ENCODE results near the gene FAM184B. TPM values are rescaled to one million over a fixed set of nuclear protein-coding genes. Genes with fewer than 3 reads are reported as not detected.
A peak's percentile ranks its signal among the peaks of the same experiment; 100 is the strongest.
"Not testable (repeated sequence)": the region's sequence is repeated elsewhere in the genome, so short reads cannot be mapped to it uniquely, and the experiment has no call there.

Gene FAM184B
- polyA plus RNA-seq, 1 donor from 2014 or later: 0.10 TPM

DNA sequence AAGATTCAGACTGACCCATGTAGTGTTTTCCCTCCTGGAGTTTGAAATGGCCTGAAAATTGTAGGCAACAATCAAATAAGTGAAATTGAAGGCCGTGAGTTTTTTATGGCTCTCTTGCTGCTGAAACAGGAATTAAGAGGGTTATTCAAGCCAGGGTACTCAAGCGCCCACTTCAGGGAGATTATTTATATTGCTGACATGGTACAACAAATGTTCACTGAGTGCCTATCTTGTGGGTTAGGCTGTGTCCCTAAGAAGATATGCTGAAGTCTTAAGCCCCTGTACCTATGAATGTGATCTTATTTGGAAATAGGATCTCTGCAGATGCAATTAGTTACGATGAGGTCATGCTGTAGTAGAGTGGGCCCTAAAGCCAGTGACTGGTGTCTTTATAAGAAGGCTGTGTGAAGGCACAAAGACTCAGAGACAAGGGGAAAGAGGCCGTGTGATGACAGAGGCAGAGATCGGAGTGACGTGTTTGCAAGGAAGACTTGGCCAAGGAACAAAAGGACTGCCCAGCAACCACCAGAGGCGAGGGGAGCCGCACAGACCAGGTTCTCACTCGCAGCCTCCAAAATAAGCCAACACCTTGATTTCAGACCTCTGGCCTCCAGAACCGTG is 94.1 kb downstream of the FAM184B start:
- Histone ChIP-seq H3K4me3 (ENCODE audit: low read length) (no peak overlapping the region), H3K79me2 (replicated peaks; ENCODE audit: insufficient read depth, low read length) (no peaks in the 10 kb centered on the region), H3F3A (ENCODE audit: insufficient read depth, low read length, poor library complexity, severe bottlenecking) (no peaks in the 10 kb centered on the region), H3K27ac (ENCODE audit: low read length) (peak overlapping the region; percentile 33), H3K9me2 (ENCODE audit: insufficient read depth, low read length) (no peaks in the 10 kb centered on the region), H3K9ac (ENCODE audit: low read length) (no peak overlapping the region), H3K9me3 (ENCODE audit: low read length) (no peaks in the 10 kb centered on the region), H4K20me1 (ENCODE audit: insufficient read depth) (no peaks in the 10 kb centered on the region), H3K36me3 (ENCODE audit: insufficient read depth, low read length) (no peaks in the 10 kb centered on the region), H3K4me2 (ENCODE audit: low read length) (no peak overlapping the region), H2AFZ (ENCODE audit: low read depth, low read length) (no peak overlapping the region), H3K27me3 (ENCODE audit: insufficient read depth, low read depth, low read length) (no peaks in the 10 kb centered on the region)
- TF ChIP-seq EP300 (conservative IDR thresholded peaks at IDR 0.05; ENCODE audit: poor library complexity, severe bottlenecking) (no peak), MXI1 (conservative IDR thresholded peaks at IDR 0.05; ENCODE audit: poor library complexity, severe bottlenecking) (no peak), EZH2 (IDR thresholded peaks at IDR 0.05; ENCODE audit: borderline replicate concordance, insufficient read depth, low read length, poor library complexity, severe bottlenecking) (no peak), RAD21 (conservative IDR thresholded peaks at IDR 0.05) (no peak), POLR2AphosphoS5 (IDR thresholded peaks at IDR 0.05) (no peak), TAF1 (IDR thresholded peaks at IDR 0.05; ENCODE audit: low read depth) (no peak), SMC3 (conservative IDR thresholded peaks at IDR 0.05; ENCODE audit: poor library complexity) (no peak)
- TF ChIP-seq, protein P1, sequence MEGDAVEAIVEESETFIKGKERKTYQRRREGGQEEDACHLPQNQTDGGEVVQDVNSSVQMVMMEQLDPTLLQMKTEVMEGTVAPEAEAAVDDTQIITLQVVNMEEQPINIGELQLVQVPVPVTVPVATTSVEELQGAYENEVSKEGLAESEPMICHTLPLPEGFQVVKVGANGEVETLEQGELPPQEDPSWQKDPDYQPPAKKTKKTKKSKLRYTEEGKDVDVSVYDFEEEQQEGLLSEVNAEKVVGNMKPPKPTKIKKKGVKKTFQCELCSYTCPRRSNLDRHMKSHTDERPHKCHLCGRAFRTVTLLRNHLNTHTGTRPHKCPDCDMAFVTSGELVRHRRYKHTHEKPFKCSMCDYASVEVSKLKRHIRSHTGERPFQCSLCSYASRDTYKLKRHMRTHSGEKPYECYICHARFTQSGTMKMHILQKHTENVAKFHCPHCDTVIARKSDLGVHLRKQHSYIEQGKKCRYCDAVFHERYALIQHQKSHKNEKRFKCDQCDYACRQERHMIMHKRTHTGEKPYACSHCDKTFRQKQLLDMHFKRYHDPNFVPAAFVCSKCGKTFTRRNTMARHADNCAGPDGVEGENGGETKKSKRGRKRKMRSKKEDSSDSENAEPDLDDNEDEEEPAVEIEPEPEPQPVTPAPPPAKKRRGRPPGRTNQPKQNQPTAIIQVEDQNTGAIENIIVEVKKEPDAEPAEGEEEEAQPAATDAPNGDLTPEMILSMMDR (IDR thresholded peaks at IDR 0.05; ENCODE audit: poor library complexity, severe bottlenecking): no peak
- TF ChIP-seq, protein P2, sequence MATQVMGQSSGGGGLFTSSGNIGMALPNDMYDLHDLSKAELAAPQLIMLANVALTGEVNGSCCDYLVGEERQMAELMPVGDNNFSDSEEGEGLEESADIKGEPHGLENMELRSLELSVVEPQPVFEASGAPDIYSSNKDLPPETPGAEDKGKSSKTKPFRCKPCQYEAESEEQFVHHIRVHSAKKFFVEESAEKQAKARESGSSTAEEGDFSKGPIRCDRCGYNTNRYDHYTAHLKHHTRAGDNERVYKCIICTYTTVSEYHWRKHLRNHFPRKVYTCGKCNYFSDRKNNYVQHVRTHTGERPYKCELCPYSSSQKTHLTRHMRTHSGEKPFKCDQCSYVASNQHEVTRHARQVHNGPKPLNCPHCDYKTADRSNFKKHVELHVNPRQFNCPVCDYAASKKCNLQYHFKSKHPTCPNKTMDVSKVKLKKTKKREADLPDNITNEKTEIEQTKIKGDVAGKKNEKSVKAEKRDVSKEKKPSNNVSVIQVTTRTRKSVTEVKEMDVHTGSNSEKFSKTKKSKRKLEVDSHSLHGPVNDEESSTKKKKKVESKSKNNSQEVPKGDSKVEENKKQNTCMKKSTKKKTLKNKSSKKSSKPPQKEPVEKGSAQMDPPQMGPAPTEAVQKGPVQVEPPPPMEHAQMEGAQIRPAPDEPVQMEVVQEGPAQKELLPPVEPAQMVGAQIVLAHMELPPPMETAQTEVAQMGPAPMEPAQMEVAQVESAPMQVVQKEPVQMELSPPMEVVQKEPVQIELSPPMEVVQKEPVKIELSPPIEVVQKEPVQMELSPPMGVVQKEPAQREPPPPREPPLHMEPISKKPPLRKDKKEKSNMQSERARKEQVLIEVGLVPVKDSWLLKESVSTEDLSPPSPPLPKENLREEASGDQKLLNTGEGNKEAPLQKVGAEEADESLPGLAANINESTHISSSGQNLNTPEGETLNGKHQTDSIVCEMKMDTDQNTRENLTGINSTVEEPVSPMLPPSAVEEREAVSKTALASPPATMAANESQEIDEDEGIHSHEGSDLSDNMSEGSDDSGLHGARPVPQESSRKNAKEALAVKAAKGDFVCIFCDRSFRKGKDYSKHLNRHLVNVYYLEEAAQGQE (IDR thresholded peaks at IDR 0.05; ENCODE audit: borderline replicate concordance): no peak

DNA sequence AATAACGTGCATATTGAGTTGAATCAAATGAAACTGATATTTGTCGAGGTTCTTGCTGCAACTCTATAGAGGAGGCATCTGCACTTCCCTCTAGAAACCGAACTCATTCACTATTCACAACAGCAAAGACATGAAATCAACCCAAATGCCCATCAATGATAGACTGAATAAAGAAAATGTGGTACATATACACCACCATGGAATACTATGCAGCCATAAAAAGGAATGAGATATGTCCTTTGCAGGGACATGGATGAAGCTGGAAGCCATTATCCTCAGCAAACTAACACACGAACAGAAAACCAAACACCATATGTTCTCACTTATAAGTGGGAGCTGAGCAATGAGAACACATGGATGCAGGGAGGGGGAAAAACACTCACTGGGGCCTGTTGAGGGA is 96.8 kb downstream of the FAM184B start:
- H4K20me1 ChIP-seq (ENCODE audit: insufficient read depth); H3K9me3 ChIP-seq (ENCODE audit: low read length); H3K9ac ChIP-seq (ENCODE audit: low read length); H3K27ac ChIP-seq (ENCODE audit: low read length); H3K27me3 ChIP-seq (ENCODE audit: insufficient read depth, low read depth, low read length); H3K36me3 ChIP-seq (ENCODE audit: insufficient read depth, low read length); H3K9me2 ChIP-seq (ENCODE audit: insufficient read depth, low read length); H3K4me3 ChIP-seq (ENCODE audit: low read length); H3K79me2 ChIP-seq (replicated peaks; ENCODE audit: insufficient read depth, low read length); H3F3A ChIP-seq (ENCODE audit: insufficient read depth, low read length, poor library complexity, severe bottlenecking); H3K4me2 ChIP-seq (ENCODE audit: low read length); H2AFZ ChIP-seq (ENCODE audit: low read depth, low read length): not testable (repeated sequence)

DNA sequence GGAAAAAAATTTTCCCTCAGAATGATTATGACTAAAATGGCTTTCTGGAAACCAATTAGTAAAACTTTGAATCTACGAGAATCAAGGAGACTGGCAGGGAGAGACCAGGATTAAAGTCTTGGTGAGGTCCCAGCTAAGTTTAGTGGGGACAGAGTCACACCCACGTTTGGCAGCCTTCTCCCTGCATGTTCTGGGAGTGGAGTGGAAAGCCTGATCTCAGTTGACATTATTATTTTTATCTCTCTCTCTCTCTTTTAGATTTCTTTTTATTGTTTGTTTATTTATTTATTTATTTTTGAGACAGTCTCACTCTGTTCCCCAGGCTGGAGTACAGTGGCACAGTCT is 99.2 kb downstream of the FAM184B start:
- H3K9me2 ChIP-seq (ENCODE audit: insufficient read depth, low read length): no peaks in the 10 kb centered on the region
- no peak overlapping the region for H3K4me3 ChIP-seq (ENCODE audit: low read length)
- no peak overlapping the region for H3K4me2 ChIP-seq (ENCODE audit: low read length)
- no peaks in the 10 kb centered on the region for H3K79me2 ChIP-seq (replicated peaks; ENCODE audit: insufficient read depth, low read length)
- no peaks in the 10 kb centered on the region for H3K9me3 ChIP-seq (ENCODE audit: low read length)
- no peak overlapping the region for H3K9ac ChIP-seq (ENCODE audit: low read length)
- H3F3A ChIP-seq (ENCODE audit: insufficient read depth, low read length, poor library complexity, severe bottlenecking): no peaks in the 10 kb centered on the region
- no peak overlapping the region for H2AFZ ChIP-seq (ENCODE audit: low read depth, low read length)
- H4K20me1 ChIP-seq (ENCODE audit: insufficient read depth): no peaks in the 10 kb centered on the region
- H3K36me3 ChIP-seq (ENCODE audit: insufficient read depth, low read length): no peaks in the 10 kb centered on the region
- H3K27ac ChIP-seq (ENCODE audit: low read length): no peak overlapping the region
- TF ChIP-seq RAD21 (conservative IDR thresholded peaks at IDR 0.05) (no peak), MXI1 (conservative IDR thresholded peaks at IDR 0.05; ENCODE audit: poor library complexity, severe bottlenecking) (no peak), TAF1 (IDR thresholded peaks at IDR 0.05; ENCODE audit: low read depth) (no peak), EZH2 (IDR thresholded peaks at IDR 0.05; ENCODE audit: borderline replicate concordance, insufficient read depth, low read length, poor library complexity, severe bottlenecking) (no peak), SMC3 (conservative IDR thresholded peaks at IDR 0.05; ENCODE audit: poor library complexity) (no peak), POLR2AphosphoS5 (IDR thresholded peaks at IDR 0.05) (no peak), EP300 (conservative IDR thresholded peaks at IDR 0.05; ENCODE audit: poor library complexity, severe bottlenecking) (no peak)
- TF ChIP-seq, protein P1 (IDR thresholded peaks at IDR 0.05; ENCODE audit: poor library complexity, severe bottlenecking): no peak
- TF ChIP-seq, protein P2 (IDR thresholded peaks at IDR 0.05; ENCODE audit: borderline replicate concordance): no peak
- no peaks in the 10 kb centered on the region for H3K27me3 ChIP-seq (ENCODE audit: insufficient read depth, low read depth, low read length)

Data from neural cell (in vitro differentiated cells).